Peyer's patch (tissue), 4 donors: Measurements from ENCODE around the gene CPXM1.

ENCODE experiments used
- CTCF ChIP-seq, 6 experiments: fragments of 450-650 bp in 4 of 6; fragments of 200-600 bp in 2 of 6; sonication (generic) in 1 of 6; IDR thresholded peaks; one replicate each; pipeline ENCODE4 v1.5.1; 2017 to 2019; ENCODE audit warnings: antibody characterized with exemption in 6 of 6, mild to moderate bottlenecking in 3 of 6, moderate library complexity in 1 of 6
- POLR2A ChIP-seq, 2 donors: fragments of 450-650 bp; IDR thresholded peaks; one replicate each; pipeline ENCODE4 v1.5.1; 2017; ENCODE audit warnings: antibody characterized with exemption in 2 of 2, mild to moderate bottlenecking in 2 of 2, moderate library complexity in 2 of 2

DNA sequence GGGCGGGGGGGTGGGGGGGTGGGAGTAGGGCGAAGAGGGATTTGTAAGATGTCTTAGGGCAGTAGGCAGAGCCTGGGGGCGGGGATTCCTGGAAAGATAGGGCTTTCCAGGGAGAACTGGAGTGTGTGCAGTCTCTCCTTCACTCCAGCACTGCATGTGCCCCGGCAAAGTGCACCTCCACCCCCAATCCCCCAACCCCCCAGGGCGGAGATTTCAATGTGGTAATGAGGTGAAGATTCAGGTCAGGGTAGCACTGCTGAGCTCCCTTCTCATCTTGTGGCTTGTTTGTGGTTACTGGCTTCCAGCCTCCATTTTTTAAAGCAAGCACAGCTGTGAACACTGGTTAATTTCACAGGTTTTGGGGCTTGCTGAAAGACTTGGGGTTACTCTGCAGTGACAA is 21.6 kb upstream of the CPXM1 start:
- TF ChIP-seq CTCF (IDR thresholded peaks at IDR 0.05) = no peak
- no peak for TF ChIP-seq POLR2A (IDR thresholded peaks at IDR 0.05)
